HG03280 (cell line): Measurements from ENCODE around the gene PVALEF.

Source experiments
- ATAC-seq: cut with Tn5 transposase; IDR thresholded peaks from one replicate; pipeline ENCODE4 v1.9.1; 2021; ENCODE audit warnings: mild to moderate bottlenecking, moderate library complexity; ENCODE audit not compliant: unreplicated experiment

Gene PVALEF

GRCh38 chr17:81160747-81161453, 4.4 kb upstream of the PVALEF start:
- no peak for ATAC-seq

GRCh38 chr17:81161536-81161935, 3.8 kb upstream of the PVALEF start:
- ATAC-seq: no peak

GRCh38 chr17:81161972-81162371, 3.3 kb upstream of the PVALEF start:
- no peak for ATAC-seq

- ATAC-seq: no peak
These were observed 2.8 kb upstream of the PVALEF start for GRCh38 chr17:81162491-81162890.

GRCh38 chr17:81163051-81163695, 2.1 kb upstream of the PVALEF start:
- no peak for ATAC-seq

GRCh38 chr17:81163703-81164370, 1.5 kb upstream of the PVALEF start:
- ATAC-seq: no peak

GRCh38 chr17:81164371-81165245, 699 bp upstream of the PVALEF start:
- no peak for ATAC-seq

- ATAC-seq: no peak
These were observed 756 bp downstream of the PVALEF start, which contains the start of gene AATK for GRCh38 chr17:81166033-81166492. AATK (minus strand) TSS chr17:81166221; CDS start chr17:81165992, 229 bp downstream.

GRCh38 chr17:81167194-81167524, 1.9 kb downstream of the PVALEF start:
- ATAC-seq: no peak

GRCh38 chr17:81167638-81168037, 2.3 kb downstream of the PVALEF start:
- no peak for ATAC-seq

GRCh38 chr17:81169870-81170309, 4.6 kb downstream of the PVALEF start:
- no peak for ATAC-seq

- ATAC-seq: no peak
These were observed 5.6 kb downstream of the PVALEF start for GRCh38 chr17:81170727-81171494.

GRCh38 chr17:81171941-81172340, 6.6 kb downstream of the PVALEF start:
- ATAC-seq: no peak

GRCh38 chr17:81173052-81173761, 7.9 kb downstream of the PVALEF start:
- no peak for ATAC-seq

GRCh38 chr17:81173762-81174155, 8.5 kb downstream of the PVALEF start:
- ATAC-seq: no peak

GRCh38 chr17:81176666-81177065, 11.4 kb downstream of the PVALEF start:
- ATAC-seq: no peak

GRCh38 chr17:81178136-81179091, 13.1 kb downstream of the PVALEF start:
- no peak for ATAC-seq

GRCh38 chr17:81179220-81179619, 13.9 kb downstream of the PVALEF start:
- ATAC-seq: no peak
